Kidney (tissue), 14 donors: ENCODE measurements around the gene PDE9A. TPM values are rescaled to one million over a fixed set of nuclear protein-coding genes. Genes with fewer than 3 reads are reported as not detected.

Experiments used
- DNase-seq, 5 donors: peaks; one replicate each; pipeline ENCODE4 v3.0.0-alpha.2; 2013 to 2020
- FAIRE-seq: peaks from 2 replicates; lab custom pipeline; 2012; peaks lifted over from hg19 to GRCh38; lab: Jason Lieb, UNC
- H3K27ac ChIP-seq, 2 donors: one replicate each; pipeline ENCODE4 v1.7.0; 2013; ENCODE audit warnings: low read depth in 2 of 2, low read length in 2 of 2, inconsistent platforms in 1 of 2
- H3K27me3 ChIP-seq: one replicate; pipeline ENCODE4 v1.7.1; 2013; ENCODE audit warnings: low read length, inconsistent platforms; ENCODE audit not compliant: control insufficient read depth, insufficient read depth
- H3K36me3 ChIP-seq, 3 donors: one replicate each; pipeline versions ENCODE4 v1.7.0 to v1.7.1; 2013; ENCODE audit warnings: low read length in 3 of 3, control low read depth in 1 of 3, inconsistent platforms in 1 of 3; ENCODE audit not compliant: insufficient read depth in 3 of 3, control insufficient read depth in 2 of 3
- H3K4me1 ChIP-seq, 3 donors: one replicate each; pipeline versions ENCODE4 v1.7.0 to v1.7.1; 2013; ENCODE audit warnings: low read length in 3 of 3, inconsistent platforms in 1 of 3, low read depth in 1 of 3; ENCODE audit not compliant: control insufficient read depth in 2 of 3, insufficient read depth in 2 of 3
- H3K4me3 ChIP-seq, 3 donors: one replicate each; pipeline versions ENCODE4 v1.7.0 to v1.8.1; 2013; ENCODE audit warnings: low read length in 3 of 3, control low read depth in 1 of 3, inconsistent platforms in 1 of 3
- H3K9ac ChIP-seq, 3 donors: one replicate each; pipeline versions ENCODE4 v1.7.0 to v1.7.1; 2013; ENCODE audit warnings: low read length in 3 of 3, control low read depth in 1 of 3, inconsistent platforms in 1 of 3
- H3K9me3 ChIP-seq, 3 donors: one replicate each; pipeline versions ENCODE4 v1.7.0 to v1.7.1; 2013; ENCODE audit warnings: low read length in 3 of 3, control low read depth in 1 of 3, inconsistent platforms in 1 of 3; ENCODE audit not compliant: control insufficient read depth in 2 of 3, insufficient read depth in 1 of 3
- intact Hi-C: fragments of 100-400 bp; cut with DNase I; formaldehyde crosslinking; loops from one replicate; pipeline ENCODE4 v1.11.1; 2022
- polyA plus RNA-seq: library from polyadenylated mRNA; stranded (reverse); fragments of 350-450 nt; fragmentation: Illumina TruSeq; extraction: RNeasy Lipid Tissue Mini Kit (QIAGEN cat#74804); gene quantifications from one replicate; pipeline ENCODE4 v1.2.3, GENCODE V29; 2014; ENCODE audit warnings: low read depth, low replicate concordance; ENCODE audit not compliant: insufficient read depth
- total RNA-seq: library from RNA; stranded (reverse); fragmentation: NEBNext Ultra II Directional; extraction: Animal tissue kit (Norgen Biotek cat#: 25700); gene quantifications from one replicate; pipeline ENCODE4 v1.2.1, GENCODE V29; 2021
- TF ChIP-seq, protein P1 (sequence below): IDR thresholded peaks from 3 replicates; pipeline ENCODE4 v1.5.1; 2012; ENCODE audit warnings: mild to moderate bottlenecking, moderate library complexity, borderline replicate concordance; ENCODE audit not compliant: insufficient read depth; ENCODE audit errors: extremely low read depth
- donor health status: control.
- donor health status: control.
- donor health status: control.
- donor health status: control.
- donor health status: control.
- donor health status: DM: yes; HTN: yes; CAD: no.
- donor health status: Normal renal cell carcinoma (clear cell type).

Gene PDE9A
- total and polyA plus RNA-seq, 2 donors from 2014 or later = 30.1 to 39.0 TPM

DNA sequence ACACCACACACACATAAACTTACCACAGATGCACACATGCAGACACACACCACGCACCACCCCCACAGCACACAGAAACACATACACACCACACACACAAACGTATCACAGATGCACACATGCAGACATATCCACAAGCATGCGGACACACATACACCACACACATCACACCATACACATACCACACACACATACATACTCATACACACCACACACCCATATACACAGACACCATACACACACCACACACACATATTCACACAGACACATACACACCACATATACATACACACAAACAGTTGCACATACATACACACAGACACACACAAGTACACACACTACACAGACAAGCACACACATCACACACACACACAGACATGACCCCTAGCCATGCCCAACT, 37.5 kb upstream of the PDE9A start:
- Histone ChIP-seq H3K27ac (no peak overlapping the region), H3K36me3 (no peaks in the 10 kb centered on the region), H3K4me3 (peak overlapping the region in 1 of 3 donors; percentile 30), H3K9ac (no peak overlapping the region), H3K27me3 (no peaks in the 10 kb centered on the region), H3K4me1 (peaks cover 3 to 18% (median 14%) of the 10 kb centered on the region in 3 donors), H3K9me3 (no peaks in the 10 kb centered on the region)
- TF ChIP-seq, protein P1, sequence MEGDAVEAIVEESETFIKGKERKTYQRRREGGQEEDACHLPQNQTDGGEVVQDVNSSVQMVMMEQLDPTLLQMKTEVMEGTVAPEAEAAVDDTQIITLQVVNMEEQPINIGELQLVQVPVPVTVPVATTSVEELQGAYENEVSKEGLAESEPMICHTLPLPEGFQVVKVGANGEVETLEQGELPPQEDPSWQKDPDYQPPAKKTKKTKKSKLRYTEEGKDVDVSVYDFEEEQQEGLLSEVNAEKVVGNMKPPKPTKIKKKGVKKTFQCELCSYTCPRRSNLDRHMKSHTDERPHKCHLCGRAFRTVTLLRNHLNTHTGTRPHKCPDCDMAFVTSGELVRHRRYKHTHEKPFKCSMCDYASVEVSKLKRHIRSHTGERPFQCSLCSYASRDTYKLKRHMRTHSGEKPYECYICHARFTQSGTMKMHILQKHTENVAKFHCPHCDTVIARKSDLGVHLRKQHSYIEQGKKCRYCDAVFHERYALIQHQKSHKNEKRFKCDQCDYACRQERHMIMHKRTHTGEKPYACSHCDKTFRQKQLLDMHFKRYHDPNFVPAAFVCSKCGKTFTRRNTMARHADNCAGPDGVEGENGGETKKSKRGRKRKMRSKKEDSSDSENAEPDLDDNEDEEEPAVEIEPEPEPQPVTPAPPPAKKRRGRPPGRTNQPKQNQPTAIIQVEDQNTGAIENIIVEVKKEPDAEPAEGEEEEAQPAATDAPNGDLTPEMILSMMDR = no peak
- FAIRE-seq = no peak
- intact Hi-C loops = no loop called here
- DNase-seq = no peak

DNA sequence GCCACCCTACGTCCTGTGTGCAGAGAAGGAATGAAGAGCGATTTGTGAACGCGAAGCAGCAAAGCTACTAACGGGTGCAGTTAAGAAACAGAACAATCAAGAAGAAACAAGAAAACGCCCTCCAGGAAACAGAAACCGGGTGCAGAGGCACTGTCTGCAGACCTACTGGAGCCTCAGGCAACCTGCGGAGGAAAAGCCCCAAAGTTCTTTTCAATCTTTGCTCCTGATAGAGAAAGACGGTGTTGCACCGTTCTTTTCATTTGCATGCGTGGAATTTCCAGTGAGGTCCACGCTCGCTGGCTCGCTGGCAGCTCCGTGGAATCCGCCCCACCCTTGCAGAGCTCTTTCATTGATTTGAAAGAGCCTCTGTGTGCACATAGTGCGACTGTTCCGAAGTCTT, 37.0 kb upstream of the PDE9A start:
- peak overlapping the region in 1 of 3 donors; percentile 14 for H3K4me3 ChIP-seq
- TF ChIP-seq, protein P1 = no peak
- FAIRE-seq (no peak), DNase-seq (peak in 1 of 5 donors; percentile 24)
- H3K9me3 ChIP-seq = no peaks in the 10 kb centered on the region
- no peaks in the 10 kb centered on the region for H3K27me3 ChIP-seq
- peaks cover 3 to 23% (median 18%) of the 10 kb centered on the region in 3 donors for H3K4me1 ChIP-seq
- H3K27ac ChIP-seq = no peak overlapping the region
- intact Hi-C loops = no loop called here
- H3K9ac ChIP-seq = no peak overlapping the region
- H3K36me3 ChIP-seq = no peaks in the 10 kb centered on the region

DNA sequence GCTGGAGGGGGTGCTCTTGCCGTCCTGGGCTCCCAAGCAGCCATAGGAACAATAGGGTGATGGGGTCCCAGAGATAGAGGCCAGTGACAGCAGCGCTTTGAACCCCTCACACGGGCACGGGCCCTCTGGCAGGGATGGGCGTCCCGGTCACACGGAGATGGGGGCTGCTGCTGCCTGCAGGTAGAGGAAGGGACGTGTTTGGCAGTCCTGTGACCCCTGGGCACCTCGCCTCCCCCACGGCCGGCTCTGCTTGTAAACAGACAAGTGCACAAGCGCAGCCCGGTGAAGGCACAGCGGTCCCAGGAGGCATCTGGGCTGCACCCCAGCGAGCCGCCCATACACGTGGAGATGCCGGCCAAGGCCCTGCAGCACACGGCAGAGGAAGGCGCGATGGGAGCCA, 36.5 kb upstream of the PDE9A start:
- H3K36me3 ChIP-seq = no peaks in the 10 kb centered on the region
- peaks cover 3 to 28% (median 20%) of the 10 kb centered on the region in 3 donors for H3K4me1 ChIP-seq
- H3K4me3 ChIP-seq = no peak overlapping the region
- H3K9ac ChIP-seq = no peak overlapping the region
- FAIRE-seq (no peak), DNase-seq (peak in 2 of 5 donors; percentile 71 to 72)
- no peak overlapping the region for H3K27ac ChIP-seq
- no peaks in the 10 kb centered on the region for H3K27me3 ChIP-seq
- intact Hi-C loops = no loop called here
- TF ChIP-seq, protein P1 = no peak
- no peaks in the 10 kb centered on the region for H3K9me3 ChIP-seq

DNA sequence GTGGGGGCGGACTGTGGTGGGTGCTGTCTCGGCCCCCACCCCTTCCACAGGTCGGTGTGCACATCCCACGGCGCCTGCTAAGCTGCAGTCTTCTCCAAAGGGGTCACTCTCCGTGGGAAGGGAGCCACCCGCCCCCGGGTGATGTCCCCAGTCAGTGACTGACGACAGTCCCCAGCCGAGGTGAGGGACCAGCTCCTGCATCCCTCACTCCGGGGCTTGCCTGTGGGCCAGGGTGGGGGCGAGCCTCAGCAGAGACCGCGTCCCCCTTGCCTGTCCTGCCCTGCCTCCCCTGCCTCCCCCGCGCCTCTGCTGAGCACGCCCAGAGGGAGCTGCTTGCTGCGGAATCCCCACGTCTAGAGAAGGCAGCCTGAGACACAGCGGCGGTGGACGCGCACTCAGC, 35.9 kb upstream of the PDE9A start:
- DNase-seq = peak in 4 of 5 donors; percentile 57 to 80 (median 68)
- H3K4me3 ChIP-seq = no peak overlapping the region

More for the DNA sequence above, 35.9 kb upstream of the PDE9A start:
- intact Hi-C loops = no loop called here
- Histone ChIP-seq H3K27me3 (no peaks in the 10 kb centered on the region), H3K9ac (no peak overlapping the region), H3K36me3 (no peaks in the 10 kb centered on the region), H3K9me3 (no peaks in the 10 kb centered on the region), H3K27ac (no peak overlapping the region), H3K4me1 (peaks cover 7 to 28% (median 23%) of the 10 kb centered on the region in 3 donors)
- FAIRE-seq = no peak
- TF ChIP-seq, protein P1 = no peak
